Hypothalamus (tissue), 51 donors: ENCODE measurements around the gene FAM151A.
A peak's percentile ranks its signal among the peaks of the same experiment; 100 is the strongest.

Experiments
- DNase-seq, 51 donors: peaks; one replicate each; lab custom pipeline; 2025; lab: John Stamatoyannopoulos, UW

The FAM151A gene

DNA sequence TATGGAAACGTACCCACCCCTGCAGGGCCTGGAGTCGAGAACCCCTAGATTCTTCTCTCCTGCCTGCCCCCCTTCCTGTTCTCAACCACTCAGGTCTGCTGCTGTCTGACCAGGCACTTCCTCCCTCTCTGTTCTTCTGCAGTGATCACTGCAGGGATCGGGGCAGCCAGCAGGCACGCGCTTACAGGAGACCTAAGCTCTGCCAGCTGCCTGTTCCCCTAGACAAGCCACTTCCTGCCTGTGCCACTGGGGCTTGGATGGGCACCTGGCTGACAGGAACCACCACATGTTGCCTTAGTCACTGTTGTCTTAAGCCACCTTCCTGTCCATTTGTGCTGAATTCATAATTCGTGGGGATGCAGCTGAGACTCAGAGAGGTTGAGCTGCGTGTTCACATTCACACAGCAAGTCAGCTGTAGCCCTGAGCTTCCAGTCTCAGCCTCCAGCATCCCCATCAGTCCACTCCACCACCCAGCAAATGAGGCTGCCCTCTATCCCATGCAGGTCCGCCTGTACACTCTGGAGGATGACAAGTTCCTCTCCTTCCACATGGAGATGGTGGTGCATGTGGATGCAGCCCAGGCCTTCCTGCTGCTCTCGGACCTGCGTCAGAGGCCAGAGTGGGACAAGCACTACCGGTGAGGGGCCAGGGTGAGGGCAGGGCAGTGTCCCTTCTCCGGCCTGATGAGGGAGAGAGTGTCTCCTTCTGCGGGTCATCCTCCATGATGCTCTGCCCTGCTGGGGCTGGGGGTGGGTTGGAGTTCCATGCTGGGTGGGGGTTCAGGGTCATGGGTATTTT, 18.6 kb downstream of the FAM151A start:
- no peak for DNase-seq

DNA sequence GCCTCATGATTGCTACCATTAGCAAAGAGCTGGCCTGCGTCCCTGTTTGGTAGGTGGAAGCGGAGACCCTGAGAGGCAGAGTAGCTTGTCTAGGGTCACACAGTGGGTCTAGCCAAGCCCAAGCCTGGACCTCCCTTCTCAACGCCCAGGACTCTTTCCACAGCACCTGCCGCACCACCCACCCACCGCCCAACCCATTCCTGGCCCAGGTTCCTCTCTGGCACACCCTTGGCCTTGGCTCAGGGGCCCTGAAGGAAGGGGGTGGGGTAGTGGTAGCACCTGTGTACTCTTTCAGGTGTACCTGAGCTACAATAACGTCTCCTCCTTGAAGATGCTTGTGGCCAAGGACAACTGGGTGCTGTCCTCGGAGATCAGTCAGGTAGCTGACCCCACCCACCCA, 19.3 kb downstream of the FAM151A start:
- DNase-seq = no peak

DNA sequence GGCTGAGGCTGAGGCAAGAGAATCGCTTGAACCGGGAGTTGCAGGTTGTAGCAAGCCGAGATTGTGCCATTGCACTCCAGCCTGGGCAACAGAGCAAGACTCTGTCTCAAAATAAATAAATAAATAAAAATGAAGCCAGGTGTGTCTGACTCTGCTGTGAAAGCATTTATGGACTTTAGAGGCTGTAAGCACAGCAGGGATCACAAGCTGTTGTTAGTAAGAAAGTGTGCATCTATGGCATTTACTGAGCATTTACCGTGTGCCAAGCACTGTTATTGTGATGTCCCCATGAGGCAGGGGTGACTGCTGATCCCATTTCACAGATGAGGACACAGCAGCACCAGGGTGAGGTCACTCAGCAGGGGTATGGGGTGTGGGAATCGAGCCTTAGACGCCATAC, 20.1 kb downstream of the FAM151A start:
- no peak for DNase-seq

DNA sequence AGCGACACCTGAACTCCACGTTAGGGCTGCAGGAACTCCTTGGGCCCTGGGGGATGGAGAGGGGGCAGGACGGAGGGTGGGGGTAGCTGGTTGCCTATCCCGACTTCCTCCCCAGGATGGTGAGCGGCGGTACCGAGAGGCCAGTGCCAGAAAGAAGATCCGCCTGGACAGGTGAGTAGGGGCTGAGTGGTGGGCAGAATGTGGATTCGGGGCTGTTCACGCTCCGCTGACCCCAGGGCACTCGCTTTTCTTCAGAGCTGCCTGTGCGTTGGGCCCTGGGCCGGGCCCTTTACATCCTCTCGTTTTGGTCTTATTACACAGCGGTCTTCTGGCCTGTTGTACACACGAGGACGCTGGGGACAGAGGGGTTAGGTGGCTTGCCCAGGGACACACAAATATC, 20.8 kb downstream of the FAM151A start:
- no peak for DNase-seq

DNA sequence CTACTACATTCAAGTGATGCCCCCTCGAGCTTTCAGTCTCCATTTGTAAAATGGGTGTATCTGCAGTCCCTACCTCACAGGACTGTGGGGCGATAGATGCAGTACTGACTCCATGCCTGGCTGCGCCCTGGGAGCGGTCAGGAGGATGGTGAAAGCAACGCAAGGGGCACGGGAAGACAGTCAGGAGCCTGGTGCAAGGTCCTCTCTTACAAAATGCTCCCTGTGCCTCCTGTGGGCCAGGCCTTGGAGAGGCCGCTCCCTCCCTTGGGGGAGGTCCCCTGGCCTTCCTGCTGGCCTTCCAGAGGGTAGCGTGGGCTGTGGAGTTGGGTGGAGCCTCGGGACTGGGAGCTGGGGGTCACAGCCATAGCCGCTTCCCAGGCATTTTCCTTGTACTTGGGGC, 21.6 kb downstream of the FAM151A start:
- no peak for DNase-seq

DNA sequence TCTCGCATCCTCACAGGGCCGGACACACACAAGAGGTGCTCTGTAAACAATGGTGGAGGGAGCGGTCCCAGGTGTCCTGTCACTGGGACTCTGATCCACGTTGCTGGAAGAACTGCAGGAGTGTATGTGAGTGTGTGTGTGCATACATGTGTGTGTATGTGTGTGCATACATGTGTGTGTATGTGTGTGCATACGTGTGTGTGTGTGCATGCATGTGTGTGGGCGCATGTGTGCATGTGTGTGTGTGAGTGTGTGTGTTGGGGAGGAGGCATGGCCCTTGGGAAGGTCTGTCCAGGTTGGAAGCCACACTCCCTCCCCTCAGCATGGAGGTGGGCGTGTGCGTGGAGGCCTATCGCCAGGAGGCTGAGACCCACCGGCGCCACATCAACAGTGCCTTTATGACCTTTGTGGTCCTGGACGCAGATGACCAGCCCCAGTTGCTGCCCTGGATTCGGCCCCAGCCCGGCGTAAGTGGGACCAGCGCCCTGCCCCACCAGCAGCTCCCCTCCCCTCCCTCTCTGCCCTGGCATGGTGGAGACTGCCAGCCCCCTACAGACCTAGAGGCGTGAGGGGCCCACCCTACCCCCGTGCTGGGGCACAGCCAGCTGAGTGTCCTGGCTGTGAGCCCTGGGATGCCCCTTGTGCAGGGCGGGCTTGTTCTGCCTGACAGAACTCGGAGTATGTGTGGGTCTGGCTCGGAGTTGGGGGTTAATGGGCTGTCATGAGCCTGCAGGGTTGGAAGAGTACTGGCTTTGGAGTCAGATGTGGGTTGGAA, 22.2 kb downstream of the FAM151A start:
- no peak for DNase-seq

DNA sequence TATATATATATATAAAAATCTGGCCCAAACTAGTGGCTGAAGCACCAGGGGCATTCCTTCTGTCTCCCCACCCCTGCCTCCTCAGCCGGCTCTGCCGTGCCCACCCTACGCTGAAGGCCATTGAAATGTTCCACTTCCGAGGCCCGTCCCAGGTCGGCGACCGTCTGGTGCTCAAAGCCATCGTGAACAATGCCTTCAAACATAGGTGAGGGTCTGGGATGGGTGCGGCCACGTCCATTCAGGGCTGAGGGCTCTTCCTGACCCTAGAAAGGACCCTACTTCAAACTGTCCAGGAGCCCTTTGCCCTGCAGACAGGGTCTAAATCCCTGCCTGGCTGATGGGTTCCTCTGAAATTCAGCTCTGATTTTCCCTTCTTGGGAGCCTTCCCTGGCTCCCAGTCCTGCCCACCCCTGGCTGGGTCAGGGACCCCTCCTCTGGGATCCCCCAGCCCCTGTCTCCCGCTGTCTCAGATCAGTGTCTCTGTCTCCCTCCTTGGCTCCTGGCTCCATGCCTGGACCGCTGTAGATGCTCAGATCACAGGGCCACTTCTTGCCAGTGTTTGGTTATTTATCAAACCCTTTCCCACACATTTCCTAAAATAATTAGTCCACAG, 24.0 kb downstream of the FAM151A start:
- DNase-seq = no peak

DNA sequence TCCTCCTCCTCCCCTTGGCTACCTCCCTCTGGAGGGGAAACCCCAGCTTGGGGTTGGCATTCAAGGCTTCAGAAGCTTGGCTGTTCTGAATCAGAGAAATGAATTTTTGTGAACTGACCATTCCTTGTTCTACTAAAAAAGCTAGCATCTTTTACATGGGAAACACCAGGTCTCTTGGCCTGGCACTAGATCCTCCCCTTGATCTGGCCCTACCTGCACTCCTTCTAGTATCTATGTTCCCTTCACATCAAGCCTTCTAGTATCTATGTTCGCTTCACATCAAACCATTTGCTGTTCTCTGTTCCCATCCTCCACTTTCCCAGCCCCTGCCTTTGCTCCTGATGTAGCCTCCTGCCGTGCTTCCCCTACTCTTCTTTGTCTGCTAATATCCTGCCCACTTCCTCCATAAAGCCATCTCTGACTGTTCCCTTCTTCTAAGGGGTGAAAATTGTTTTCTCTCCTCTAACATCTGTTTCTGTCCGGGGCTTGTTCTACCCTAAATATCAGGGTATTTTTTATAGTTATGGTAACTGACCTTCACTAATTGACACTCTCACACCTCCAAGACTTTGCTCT, 25.8 kb downstream of the FAM151A start:
- DNase-seq = no peak

DNA sequence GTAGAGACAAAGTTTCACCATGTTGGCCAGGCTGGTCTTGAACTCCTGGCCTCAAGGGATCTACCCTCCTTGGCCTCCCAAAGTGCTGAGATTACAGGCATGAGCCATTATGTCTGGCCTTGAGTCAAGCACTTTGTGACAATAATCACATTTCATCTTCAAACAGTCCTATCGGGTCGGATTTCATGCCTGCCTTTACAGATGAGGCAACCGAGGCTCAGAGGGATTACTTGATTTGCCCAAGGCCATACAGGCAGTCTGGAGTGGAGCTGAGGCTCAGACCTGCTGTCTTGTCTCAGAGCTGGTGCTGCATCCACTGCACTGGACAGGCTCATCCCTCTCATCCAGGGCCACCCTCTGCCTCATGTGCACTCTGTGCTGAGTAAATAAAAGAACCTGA, 26.6 kb downstream of the FAM151A start:
- no peak for DNase-seq

DNA sequence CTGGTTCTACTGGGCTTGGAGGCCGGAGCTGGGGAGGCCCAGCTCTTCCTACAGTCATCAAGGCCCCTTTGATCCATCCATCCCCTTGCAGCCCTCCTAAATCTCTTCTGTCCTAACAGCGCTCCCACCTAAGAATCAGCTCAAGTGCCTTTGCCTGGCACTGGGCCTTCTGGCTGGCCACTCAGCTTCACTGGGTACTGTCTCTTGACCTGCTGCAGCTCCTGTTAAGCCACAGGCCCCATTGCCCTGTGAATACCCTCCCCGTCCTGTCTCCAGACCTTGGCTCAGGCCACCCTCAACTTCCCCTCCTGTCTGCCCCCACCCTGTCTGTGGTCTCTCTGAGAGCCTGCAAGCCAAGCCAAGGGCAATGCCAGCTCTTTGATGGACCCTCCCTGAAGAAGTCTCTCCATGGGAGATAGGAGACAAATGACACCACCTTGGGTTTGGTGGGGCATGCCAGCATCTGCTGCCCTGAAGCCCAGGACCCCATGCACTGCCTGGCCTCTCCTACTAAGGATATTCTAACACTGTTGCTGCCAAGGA, 27.3 kb downstream of the FAM151A start:
- no peak for DNase-seq

DNA sequence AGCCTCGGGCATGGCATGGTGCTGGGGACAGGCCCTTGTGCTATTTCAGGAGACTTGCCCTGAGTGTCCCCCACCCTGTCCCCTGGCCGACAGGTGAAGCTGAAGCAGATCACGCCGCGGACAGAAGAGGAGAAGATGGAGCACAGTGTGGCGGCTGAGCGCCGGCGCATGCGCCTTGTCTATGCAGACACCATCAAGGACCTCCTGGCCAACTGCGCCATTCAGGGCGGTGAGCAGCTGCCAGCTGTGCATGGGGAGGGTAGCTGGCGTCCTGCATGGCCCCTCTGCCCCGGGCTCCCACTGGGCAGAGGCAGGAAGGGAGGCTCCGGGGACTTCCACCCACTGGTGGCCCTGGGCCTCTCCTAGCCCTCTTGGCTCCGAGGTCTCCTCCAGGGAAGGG, 28.9 kb downstream of the FAM151A start:
- DNase-seq = no peak

DNA sequence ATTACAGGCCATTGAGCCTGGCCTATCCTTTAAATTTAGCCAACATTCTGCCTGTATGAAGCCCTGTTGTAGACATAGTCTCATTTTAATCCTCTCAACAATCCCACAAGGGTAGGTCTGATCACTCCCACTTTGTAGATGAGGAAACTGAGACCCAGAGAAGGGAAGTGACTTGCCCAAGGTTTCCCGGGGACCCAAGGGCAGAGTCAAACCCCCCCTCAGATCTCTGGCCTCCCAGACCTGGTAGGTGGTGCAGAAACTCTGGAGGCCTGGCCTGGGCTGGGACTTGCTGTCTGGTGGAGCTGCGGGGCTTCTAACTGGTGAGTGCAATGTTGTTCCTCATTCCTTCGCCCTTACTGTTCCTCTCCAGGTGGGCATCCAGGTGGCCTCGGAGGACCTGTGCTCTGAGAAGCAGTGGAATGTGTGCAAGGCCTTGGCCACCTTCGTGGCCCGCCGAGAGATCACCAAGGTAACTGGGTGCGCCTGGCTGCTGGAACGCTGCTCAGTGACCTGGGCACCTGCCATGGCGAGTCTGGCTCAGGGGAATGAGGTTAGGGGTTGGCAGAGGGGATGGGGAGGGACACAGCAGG, 29.7 kb downstream of the FAM151A start:
- no peak for DNase-seq

DNA sequence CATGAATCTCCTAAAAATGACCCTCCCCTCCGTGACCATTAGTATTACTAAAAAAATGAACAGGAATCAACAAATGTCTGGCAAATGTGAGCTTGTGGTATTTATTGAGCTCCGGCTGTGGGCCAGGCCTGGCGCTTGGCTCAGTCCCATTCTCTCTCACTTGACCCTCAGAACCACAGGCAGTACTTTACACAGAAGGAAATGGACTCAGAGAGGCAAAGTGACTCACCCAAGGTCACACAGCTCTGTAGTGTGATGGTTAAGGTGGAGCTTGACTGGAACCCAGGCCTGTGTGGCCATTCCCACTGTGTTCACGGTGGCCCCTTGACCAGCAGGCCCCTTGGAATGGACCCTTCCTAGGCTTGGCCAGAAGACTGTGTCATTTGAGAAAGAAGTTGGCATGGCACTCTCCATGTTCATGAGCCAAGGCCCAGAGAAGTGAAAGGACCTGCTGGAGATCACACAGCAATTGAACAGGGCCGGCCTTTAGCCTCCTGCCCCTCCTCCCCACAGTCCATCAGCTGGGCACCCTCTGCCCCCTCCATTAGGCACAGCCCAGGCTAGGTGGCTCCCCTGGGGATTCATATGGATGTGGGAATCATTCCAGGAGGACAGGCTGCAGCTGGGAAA, 32.1 kb downstream of the FAM151A start:
- no peak for DNase-seq

DNA sequence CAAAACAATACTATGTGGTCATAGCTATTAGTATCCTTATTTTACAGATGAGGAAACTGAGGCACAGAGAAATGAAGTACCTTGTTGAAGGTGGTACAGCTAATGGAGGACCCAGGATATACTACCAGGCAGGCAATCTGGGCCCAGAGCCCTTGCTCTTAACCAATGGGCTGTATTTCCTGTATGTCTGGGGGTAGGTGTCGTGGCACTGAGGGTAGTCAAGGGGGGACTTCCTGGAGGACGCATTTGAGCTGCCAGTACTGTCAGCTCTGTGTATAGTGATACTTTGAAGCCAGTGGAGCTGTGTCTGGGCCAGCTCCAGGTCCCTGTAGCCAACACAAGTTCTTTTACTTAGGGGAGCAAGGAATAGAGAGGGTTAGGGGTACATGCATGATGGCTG, 34.9 kb downstream of the FAM151A start:
- DNase-seq = no peak

DNA sequence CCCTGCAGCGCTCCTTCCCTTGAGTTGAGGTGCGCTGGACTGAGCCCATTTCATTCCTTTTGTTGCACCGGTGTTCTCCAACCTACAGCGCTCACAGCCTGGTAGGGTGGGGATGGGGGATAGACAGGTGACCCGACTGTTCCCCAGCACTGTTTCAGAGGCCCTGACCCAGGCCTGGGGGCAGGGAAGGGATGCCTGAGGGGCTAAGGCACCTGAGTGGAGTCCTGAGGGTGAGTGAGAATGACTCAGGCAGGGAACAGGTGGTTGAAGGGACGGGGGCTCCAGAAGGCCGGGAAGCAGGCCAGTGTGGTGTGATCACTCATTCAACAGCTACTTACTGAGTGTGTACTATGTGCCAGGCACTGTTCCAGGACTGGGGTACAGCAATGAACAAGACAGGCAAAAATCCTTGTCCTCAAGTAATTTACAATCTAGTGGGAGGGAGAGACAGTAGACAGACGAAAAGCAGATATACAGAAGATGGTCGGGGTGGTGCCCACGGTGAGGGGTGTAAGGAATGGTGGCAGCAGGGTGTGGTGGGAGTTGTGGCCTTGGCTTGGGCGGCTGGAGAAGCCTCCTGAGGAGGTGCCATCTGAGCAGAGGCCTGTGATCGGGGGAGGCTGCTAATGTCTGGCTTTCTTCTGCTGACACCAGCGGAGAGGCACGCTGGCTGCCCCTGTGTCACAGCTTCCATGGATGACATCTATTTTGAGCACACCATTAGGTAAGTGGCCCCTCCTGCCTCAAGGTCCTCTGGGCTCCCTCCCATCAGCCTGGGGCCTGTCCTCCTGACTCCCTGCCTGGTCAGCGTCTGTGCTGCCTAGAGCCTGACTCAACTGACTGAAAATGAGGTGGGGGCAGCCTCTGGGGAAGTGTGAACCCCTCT, 37.9 kb downstream of the FAM151A start:
- no peak for DNase-seq

DNA sequence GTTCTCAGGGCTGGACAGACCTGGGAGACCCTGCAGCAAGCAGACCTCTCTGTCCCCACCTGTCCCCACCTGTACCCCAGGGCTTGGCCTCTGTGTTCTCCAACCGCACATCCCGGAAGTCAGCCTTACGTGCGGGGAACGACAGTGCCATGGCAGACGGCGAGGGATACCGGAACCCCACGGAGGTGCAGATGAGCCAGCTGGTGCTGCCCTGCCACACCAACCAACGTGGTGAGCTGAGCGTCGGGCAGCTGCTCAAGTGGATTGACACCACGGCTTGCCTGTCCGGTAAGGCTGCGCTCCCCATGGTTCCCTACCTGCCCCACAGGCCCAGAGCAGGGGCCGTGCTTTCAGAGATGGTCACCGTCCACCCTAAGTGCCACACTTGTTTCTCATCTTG, 38.8 kb downstream of the FAM151A start:
- no peak for DNase-seq

DNA sequence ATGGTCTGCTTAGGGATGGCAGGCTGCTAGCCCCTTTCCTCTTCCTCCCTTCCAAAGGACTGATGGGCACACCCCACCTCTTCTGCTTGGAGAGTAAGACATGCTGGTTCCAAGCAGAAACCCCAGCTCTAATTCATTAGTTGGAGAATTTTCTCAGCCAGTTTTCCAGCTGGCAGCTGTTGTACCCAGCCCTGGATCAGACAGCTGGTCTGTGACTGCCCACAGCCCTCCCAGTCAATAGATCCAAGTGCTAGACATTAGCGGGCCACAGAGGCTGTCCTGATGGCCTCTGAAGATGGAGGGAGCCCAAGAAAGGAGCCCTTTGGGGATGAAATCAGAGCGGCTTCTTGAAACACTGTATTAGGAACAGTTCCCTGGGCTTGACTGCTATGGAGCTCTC, 39.5 kb downstream of the FAM151A start:
- DNase-seq = peak in 18 of 51 donors; percentile 3 to 61 (median 25)

DNA sequence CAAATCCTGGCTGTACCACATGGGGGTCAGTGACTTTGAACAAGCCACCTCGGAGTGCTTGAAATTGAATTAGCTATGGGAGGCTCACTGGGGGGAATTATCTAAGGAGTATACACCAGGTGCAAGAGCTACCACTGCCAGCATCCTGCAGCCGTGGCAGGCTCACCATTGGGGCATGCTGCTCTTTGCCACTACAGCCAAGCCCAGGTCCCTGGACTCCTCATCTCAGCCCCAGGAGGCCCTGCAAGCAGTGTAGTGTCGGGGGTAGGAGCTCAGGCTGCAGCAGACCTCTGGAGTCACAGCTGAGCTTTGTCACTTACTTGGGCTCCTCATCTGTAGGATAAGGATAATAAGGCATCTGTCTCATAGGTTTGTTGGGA, 40.0 kb downstream of the FAM151A start:
- no peak for DNase-seq
